GM21576 (cell line): ENCODE results near the gene CTXN1.
"Not testable (repeated sequence)": the region's sequence is repeated elsewhere in the genome, so short reads cannot be mapped to it uniquely, and the experiment has no call there.

Source experiments
- ATAC-seq: cut with Tn5 transposase; IDR thresholded peaks from one replicate; pipeline ENCODE4 v1.9.1; 2021; ENCODE audit warnings: mild to moderate bottlenecking, moderate library complexity; ENCODE audit not compliant: unreplicated experiment

CTXN1 gene

GRCh38 chr19:7902796-7903243 lies 23.1 kb downstream of the CTXN1 start:
- no peak for ATAC-seq

- no peak for ATAC-seq
Observed at GRCh38 chr19:7901337-7901736, 24.6 kb downstream of the CTXN1 start.

- ATAC-seq: no peak
Observed at GRCh38 chr19:7900931-7901330, 25.0 kb downstream of the CTXN1 start.

GRCh38 chr19:7900401-7900870 lies 25.5 kb downstream of the CTXN1 start:
- no peak for ATAC-seq

- ATAC-seq: no peak
Observed at GRCh38 chr19:7899751-7900378, 26.1 kb downstream of the CTXN1 start.

GRCh38 chr19:7898967-7899366 lies 27.0 kb downstream of the CTXN1 start:
- no peak for ATAC-seq

- no peak for ATAC-seq
Observed at GRCh38 chr19:7897292-7897691, 28.6 kb downstream of the CTXN1 start.

- ATAC-seq: no peak
Observed at GRCh38 chr19:7895565-7895964, 30.4 kb downstream of the CTXN1 start.

- no peak for ATAC-seq
Observed at GRCh38 chr19:7894612-7895309, 31.2 kb downstream of the CTXN1 start.

GRCh38 chr19:7893362-7894101 lies 32.4 kb downstream of the CTXN1 start:
- ATAC-seq: not testable (repeated sequence)

- no peak for ATAC-seq
Observed at GRCh38 chr19:7888826-7889217, 37.1 kb downstream of the CTXN1 start.

GRCh38 chr19:7888145-7888825 lies 37.6 kb downstream of the CTXN1 start, which contains the start of gene LRRC8E:
Gene LRRC8E (plus strand): TSS chr19:7888510. CDS start chr19:7895604, 7,094 bp downstream.
- no peak for ATAC-seq

GRCh38 chr19:7887408-7888144 lies 38.4 kb downstream of the CTXN1 start:
- no peak for ATAC-seq

GRCh38 chr19:7885818-7886217 lies 40.1 kb downstream of the CTXN1 start:
- ATAC-seq: no peak

- no peak for ATAC-seq
Observed at GRCh38 chr19:7883796-7884570, 42.0 kb downstream of the CTXN1 start.

- no peak for ATAC-seq
Observed at GRCh38 chr19:7883105-7883504, 42.8 kb downstream of the CTXN1 start.

- no peak for ATAC-seq
Observed at GRCh38 chr19:7881910-7882309, 44.0 kb downstream of the CTXN1 start.

- no peak for ATAC-seq
Observed at GRCh38 chr19:7879836-7880235, 46.1 kb downstream of the CTXN1 start.

- ATAC-seq: no peak
Observed at GRCh38 chr19:7879111-7879807, 46.7 kb downstream of the CTXN1 start.
